ENCODE measurements around the gene CYFIP2.

Gene CYFIP2

DNA sequence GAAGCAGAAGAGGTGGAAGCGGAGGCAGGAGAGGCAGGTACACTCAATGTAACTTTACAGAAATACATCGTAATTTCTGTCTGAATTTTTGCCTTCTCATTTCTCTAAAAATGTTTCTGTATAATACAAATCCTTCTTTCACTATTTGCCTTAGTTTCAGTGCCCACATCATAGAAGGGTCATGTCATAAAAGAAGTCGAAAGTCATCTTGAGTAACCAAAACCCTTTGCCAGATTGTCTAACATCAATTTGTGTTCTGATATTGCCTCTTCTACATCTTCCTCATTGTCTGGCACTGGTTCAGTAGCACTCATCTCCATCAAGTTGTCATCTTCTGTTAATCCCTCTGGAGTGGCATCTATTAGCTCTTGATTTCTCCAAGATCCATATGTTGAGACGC is 6.2 kb upstream of the CYFIP2 start:
- DNase-seq: no peak

DNA sequence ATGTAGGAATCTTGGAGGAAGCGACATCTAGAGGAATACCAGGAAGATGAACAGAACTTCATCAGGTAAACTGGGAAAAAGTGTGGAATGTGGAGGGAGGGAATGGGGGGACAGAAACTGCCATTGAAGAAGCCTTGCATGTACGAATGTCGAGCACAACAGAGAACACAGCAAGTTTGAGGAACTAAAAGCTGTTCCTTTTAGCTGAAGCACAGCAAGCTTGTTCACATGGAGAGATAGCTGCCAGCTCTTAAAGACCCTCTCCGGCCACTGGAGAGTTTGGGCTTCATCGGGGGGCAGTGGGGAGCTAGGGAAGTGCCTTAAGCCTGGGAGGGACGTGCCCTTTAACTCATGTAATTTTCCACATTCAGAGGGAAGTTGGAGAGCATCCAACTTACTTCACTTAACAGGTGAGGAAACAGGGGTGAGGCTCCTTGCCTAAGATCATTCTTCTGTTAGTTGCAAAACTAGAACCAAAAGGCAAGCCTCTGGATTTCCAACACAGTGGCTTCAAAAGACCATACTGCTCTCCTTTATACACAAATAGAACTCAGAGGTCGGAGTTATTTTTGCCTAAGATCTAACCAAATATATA is 2.3 kb upstream of the CYFIP2 start:
- DNase-seq: no peak

DNA sequence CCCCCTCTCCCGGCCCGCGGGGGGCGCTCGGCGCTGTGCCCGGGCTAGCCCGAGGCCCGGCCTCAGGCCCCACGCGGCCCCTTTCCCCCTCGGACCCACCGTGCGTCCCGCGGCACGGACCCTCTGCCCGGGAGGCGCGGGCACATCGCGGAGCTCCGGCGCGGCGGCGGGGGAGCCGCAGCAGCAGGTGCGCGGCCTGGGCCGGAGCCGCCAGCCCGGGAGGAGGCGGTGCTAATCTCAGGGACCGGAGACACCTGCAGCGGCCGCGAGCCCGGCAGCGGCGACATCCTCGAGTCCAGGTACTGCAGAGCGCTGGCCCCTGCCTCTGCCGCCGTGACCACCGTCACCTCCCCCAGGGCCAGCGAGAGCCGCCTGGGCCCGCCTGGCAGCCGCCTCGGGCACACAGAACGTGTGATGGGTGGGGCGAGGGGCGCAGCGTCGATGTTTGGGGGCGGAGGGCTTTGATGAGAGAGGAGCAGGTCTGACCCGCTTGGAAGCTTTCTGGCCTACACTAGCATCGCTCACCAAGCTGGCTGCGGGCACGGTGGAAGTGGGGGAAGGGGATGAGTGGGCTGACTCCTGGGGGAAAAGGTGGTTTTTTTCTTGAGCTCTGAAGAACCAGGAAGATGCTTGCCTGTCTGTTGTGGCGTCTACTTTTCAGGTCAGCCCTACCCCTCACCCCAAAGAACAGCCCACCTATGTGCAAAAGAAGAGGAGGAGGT is 524 bp downstream of the CYFIP2 start:
- DNase-seq: peak; percentile 10

DNA sequence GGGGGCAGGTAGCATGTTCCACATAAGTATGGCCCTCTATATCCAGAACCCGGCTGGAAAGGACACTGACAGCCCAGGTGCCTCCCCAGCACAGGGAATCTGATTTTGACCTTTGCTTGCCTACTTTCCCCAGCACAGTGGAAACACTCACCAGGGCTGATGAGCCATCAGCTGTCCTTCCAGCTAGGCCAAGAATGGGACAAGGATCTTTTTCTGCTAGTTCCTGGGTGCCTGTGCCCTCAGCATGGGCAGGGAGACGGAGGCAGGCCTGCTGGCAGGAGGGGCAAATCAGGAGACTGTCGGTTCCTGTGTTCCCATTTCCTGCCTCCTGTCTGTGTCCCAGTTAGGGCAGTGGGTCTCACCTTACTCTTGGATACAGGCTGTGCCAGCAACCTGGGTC is 1.1 kb downstream of the CYFIP2 start:
- no peak for DNase-seq

DNA sequence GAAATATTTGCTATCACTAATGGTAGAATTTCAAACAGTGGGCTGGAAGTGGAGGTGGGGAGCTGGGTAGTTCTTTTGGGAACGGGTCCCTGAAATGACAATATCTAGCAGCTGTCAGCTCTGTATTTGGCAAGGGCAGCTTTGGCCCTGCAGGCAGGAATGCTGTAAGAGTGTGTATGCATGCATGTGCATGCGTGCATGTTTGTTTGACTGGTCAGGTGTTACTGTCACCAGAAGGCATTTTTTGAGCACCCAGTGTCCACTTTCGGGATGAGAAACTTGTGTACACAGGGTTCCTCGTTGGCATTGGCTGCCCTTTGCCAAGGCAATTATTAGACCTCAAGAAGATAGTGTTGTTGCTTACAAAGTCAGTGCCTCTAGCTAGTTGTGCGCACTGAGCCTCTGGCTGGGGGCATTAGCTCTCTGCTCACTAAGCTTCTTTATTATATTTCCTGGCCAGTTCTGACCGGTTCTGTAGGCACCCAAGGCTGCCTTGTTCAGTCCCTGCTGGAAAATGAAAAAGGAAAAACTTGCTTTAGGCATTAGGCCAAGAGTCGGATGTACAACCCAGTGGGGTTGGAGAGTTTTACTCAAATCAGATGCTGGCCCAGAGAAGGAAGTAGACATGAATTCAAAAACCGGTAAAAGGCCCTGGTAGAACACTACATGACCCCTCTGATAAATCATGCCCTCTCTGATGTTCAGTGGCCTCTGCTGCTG is 2.0 kb downstream of the CYFIP2 start:
- peak; percentile 38 for DNase-seq

DNA sequence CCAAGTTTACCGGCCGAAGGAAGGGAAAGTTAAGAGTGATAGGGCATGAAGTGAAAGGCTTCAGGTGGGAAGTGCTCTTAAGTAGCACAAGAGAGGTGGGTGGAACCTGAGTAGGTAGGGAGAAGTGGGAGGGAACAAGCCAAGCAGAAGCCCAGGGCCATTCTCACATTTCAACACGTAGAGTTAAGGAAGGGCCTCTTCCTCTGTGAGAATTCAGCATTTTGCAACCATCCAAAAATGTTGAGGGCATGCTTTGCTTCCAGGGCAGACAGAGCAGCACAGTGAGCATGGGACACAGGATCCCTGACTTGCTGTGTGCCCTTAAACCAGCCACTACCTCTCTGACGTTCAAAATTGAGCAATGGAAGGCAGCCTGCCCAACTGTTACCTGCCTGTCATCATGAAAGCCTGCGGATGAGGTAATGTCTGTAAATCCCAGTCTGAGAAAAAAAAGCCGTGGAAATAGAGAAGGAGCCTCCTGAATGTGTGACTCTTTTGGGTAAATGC is 3.3 kb downstream of the CYFIP2 start:
- no peak for DNase-seq

DNA sequence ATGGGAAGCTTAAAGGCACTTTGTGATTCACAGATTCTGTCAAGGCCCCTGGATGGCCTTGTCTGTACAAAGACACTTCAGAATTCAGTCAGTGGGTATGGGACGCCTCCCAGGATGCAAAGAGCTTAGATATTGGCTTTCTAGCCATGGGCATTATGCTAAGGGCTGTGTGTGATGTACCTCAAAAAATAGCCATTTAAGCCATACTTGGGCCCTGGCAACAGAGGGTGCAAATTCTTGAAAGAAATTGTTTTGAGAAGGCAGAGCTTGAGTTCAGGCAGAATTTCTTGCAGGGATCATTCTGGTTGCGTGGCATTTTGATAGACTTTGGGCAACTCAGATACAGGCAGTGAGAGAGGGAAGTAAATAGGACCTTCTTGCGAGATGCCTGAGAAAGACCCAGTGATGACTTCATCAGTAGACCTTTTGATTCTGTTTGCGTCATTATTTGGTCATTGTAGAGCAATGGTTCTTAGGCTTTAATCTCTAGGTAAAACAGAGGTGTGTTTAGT is 3.9 kb downstream of the CYFIP2 start:
- no peak for DNase-seq

DNA sequence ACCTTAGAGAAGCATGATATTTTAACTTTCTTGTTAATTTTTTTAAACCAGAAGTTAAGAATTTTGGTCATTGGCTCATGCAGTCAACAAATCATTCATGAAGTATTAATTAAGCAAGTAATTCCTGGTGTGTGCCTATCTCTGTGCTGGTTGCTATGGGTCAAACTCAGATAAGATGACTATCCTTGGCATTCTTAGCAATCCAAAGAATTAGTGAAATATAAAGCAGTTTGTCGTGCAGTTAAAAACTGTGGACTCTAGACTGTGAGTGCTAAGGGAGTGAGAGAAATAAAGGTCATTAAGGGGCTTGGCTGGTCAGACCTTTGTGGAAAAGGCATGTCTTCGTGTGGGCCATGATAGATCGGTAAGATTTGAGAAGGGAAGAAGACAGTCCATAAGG is 4.8 kb downstream of the CYFIP2 start:
- no peak for DNase-seq

DNA sequence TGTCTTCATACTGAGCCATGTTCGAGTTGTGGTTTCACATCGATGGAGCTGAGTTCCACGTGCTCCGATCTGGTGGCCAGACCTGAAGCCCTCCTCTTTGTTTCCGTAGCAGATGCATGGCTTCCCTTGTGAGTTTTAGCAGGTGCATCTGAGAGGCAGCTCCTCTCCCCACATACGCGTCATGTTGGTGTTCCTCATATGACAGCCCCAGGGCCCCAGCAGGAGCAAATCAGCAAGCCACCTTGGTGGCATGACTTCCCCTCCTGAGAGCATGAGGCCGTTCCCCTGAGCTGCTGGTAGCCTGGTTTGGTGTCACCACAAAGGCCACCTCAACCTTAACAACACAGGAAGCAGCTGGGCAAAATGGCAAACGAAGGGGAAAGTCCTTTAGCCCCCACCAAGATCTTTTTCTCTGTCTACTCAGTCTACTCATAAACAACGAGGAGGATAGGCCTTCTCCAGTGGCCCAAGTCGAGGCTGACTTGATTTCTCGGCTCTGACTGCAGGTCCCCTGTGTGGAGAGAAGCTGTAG is 5.9 kb downstream of the CYFIP2 start:
- DNase-seq: no peak

DNA sequence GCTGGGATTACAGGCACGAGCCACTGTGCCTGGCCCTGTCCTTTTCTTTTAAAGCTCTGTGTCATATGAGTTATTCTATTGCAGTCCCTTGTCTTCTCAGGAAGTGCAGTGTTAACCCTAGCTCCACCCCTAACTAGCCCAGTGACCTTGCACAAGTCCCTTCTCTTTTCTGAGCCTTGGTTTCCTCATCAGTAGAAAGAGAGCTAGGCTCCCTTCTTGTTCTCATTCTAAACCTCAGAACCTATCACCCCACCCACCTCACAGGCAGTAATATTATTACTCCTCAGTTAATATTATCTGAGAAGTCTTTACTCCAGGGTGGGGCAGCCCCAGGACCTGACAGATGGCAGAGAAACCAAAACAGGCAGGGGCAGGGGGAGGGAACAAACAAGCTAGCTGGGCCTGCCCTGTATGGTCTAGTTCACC is 7.2 kb downstream of the CYFIP2 start:
- no peak for DNase-seq

DNA sequence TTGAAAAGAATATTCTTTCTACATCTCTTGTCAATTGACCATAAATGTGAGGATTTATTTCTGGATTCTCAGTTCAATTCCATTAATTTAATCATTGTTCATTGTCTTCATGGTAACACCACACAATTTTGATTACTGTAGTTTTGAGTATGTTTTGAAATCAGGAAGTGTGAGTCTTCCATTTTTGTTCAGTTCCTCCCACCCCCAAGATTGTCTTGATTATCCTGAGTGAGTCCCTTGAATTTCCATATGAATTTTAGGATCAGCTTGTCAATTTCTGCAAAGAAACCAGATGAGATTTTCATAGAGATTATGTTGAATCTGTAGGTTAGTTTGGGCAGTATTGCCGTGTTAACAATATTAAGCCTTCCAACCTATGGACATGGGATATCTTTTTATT is 9.5 kb downstream of the CYFIP2 start:
- DNase-seq: no peak

DNA sequence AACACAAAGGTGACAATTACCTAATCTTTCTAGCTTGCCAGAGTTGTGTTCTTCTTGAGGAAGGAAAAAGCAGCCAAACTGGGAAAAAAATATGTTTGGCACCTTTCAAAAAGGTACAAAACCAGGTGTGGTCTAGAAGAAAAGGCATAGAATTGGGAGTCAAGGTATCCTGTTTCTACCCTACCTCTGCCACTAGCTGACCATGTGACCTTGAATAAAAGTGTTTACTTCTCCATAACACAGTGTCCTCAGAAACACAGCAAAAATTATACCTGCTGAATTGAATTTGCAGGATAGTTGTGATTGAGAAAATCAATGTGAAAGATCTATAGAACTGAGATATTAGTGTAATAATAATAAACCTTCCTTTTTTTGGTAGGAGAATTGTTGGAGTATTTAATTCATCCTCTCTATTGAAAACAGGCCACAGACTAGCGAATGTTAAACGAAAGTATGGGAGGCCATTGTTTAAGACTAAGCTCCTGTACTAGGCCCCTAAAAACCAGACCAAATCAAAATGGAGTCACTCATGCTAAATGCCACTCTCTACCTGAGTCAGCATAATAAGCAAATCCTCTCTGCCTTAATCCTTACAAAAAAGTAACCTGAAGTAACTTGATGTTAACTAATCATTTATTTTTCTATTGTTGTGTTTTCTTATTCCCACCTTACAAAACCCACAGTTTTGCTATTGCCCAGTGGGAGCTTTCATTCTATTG is 12.6 kb downstream of the CYFIP2 start:
- no peak for DNase-seq

DNA sequence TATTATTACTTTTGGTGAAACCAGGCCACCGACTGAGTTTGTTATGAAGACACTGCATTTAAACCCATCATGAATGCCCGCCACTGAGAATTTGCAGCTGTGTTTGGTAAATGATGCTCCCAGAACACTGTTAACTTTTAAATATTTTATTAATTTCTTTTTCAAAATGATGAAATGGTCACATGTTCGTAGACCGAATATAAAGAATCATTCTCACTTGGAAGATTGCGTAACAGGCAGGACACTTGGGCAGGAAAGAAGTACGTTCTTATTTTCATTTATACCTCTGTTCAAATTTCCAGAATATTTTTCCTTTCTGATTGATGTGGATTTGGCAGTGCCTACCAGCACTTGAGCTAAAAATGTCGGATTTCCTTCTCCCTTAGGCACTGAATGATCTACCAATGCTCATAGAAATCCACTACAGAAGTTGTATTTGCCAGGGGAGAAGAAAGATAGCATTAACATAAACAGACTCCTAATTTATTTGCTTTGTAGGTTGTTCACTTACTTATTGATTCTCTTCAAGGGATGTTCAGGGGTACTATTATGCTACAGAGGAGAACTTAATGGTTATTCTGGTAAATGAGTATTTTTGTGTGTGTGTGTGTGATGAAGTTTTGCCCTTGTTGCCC is 13.8 kb downstream of the CYFIP2 start:
- no peak for DNase-seq

DNA sequence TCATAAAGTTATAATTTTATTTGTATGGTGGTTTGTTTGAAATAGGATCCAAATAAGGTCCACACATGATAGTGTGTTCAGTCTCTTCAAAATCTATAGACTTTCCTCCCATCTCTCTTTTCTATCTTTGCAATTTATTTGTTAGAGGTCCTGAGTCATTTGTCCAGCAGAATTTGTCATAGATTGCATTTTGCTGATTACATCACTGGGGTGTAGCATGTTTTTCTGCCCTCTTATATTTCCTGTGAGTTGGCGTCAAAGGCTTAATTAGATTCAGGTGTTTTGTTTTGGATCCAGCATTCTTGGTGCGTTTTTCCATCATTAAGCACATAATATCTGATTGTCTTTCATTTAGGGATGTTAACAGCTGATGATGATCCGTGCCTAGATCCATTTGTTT is 15.0 kb downstream of the CYFIP2 start:
- DNase-seq: no peak

DNA sequence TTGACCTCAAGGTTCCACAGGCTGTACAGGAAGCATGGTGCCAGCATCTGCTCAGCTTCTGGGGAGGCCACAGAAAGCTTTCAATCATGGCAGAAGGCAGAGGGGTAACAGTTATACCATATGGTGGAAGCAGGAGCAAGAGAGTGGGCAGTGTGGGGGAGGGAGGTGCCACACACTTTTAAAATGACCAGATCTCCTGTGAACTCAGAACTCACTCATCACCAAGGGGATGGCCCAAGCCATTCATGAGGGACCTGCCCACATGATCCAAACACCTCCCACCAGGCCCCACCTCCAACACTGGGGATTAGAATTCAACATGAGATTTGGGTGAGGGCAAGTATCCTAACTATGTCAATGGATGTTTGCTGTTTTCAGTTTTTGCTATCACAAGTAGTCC is 16.2 kb downstream of the CYFIP2 start:
- no peak for DNase-seq

DNA sequence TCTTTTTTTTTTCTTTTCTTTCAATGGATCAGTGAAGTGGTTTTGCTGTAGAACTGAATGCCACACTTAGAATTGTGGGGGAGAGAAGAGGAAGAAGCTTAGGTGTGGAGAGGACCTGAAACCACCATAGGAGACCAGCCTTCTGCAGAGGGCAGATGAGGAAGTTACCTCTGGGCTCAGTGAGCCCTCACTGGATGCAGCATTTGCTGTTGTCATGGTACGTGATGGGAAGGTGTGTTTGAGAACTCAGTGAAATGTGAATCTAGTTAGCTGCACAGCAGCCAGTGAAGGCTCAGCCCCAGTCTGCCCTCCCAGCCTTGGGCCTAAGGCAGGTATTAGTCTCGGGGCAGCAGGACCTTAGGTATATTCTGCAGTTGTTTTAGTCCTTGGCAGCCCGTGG is 17.5 kb downstream of the CYFIP2 start:
- DNase-seq: no peak

DNA sequence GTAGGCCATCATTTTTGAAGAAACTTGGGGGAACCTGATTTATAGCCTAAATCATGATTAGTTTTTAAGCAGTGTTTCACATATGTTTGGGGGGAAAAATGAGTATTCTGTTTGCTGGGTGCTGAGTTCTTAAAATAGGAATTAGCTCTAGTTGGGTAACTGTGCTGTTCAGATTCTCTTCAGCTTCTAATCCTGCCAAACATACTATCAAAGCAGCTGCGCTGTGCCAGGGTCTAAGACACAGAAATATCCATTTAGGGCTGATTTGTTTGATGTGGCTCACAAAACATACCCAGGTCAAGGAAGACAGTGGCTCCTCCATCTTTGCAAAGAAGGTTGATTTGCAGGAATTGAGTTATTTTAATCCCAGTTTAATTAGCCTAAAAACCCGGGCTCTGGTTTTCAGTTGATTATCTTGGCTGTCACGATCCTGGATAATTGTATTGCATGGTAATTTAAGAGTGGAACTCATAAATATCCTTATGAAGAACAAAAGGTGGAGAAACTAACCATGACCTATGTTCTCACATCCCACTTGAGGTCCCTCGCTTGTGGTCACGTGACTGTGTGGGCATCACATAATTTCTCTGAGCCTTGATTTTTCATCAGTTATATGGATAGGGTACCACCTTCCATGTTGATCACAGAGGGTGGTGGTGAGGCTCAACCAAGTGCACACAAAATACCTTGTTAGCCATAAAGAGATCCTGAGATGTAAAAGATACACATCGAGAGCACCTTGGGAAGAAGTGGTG is 18.7 kb downstream of the CYFIP2 start:
- no peak for DNase-seq

DNA sequence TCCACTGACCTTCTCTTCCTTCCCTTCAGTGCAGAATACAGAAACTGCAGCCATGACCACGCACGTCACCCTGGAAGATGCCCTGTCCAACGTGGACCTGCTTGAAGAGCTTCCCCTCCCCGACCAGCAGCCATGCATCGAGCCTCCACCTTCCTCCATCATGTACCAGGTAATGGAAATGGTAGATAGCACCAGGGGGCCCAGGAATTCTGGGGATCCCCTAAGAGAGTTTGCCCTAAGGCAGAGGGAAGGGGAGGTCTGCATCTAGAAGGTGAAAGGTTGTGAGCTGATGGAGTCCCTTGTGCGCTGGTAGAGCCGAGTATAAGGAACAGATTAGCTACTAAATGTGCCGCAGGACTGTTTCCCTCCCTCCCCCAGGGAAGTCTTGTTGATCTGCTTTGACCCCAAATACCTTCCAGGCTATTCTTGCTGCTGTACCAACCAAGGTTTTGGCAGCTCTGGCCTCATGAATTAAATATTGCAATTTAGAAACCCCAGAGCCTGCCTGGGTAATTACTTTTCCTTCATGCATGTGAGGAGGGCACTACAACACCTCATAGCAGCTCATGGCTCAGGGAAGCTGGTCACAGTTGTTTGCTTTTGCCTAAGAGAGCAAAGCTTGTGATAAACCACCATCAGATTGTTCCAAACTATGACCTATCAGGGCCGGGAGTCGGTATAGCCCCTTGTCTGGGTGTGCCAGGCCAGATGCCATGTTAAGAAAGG is 19.6 kb downstream of the CYFIP2 start:
- DNase-seq: no peak

DNA sequence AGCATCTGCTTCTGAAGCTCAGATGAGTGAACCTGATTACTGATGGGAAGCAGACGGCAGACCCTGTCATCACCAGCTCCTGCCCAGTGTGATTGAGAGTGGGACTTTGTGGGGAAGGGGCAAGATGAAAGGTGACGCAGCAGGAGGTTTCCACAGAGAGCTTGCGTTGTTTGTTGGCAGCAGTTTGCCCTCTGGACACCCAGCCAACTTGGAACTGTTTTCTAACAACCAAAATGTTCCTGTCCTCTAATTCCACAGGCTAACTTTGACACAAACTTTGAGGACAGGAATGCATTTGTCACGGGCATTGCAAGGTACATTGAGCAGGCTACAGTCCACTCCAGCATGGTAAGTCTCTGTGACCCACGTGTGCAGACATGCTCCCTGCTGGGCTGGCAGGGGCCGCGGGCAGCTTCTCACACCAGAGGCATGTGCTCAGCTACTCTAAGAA is 20.9 kb downstream of the CYFIP2 start:
- no peak for DNase-seq

DNA sequence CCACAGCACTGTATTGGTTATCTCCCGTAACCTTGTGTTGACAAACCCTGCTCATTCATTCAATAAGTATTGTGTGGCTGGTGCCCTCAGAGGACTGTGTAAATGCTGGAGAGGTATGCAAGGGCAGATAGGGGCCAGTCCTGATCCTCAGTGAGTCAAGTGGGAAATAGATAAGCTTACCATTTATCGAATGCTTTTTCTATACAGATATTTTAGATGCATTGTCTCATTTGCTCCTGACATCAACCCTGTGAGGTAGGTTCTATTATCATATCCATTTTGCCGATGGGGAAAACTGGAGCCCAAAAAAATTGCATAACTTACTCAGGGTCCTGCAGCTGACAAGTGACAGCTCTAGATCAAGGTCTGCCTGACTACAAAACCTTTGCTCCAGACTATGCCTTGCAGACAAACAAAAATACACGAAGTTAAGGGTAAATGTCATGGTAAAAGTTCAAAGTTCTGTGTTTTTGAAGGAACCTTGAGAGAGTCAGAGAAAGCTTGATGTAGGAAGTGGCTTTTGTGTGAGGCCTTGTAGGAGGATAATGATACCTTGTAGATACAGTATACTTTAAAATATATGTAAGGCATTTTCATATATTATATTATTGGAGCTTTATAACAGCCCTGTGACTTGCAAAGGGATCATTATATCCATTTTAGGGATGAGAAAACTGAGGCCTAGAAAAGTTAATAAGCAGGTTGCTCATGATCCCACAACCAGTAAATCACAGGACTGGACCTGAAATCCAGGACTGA is 22.7 kb downstream of the CYFIP2 start:
- DNase-seq: no peak
